HEK293 (cell line): ENCODE data around the gene SNAP91.

Experiments used
- KLF9 ChIP-seq: fragments of 450-650 bp; formaldehyde crosslinking; IDR thresholded peaks from 2 replicates; pipeline ENCODE4 v1.5.1; 2016; ENCODE audit warnings: missing biosample characterization, missing genetic modification characterization, low read depth
- ZNF114 ChIP-seq: fragments of 450-650 bp; formaldehyde crosslinking; IDR thresholded peaks from 2 replicates; pipeline ENCODE4 v1.5.0; 2017; ENCODE audit warnings: missing biosample characterization, missing genetic modification characterization
- TF ChIP-seq, protein P1 (sequence below): fragments of 450-650 bp; formaldehyde crosslinking; IDR thresholded peaks from 2 replicates; pipeline ENCODE4 v1.5.1; 2016; ENCODE audit warnings: missing biosample characterization, missing genetic modification characterization, low read depth

- TF ChIP-seq ZNF114 (tag by site-specific recombination) (no peak), KLF9 (tag by site-specific recombination) (no peak)
- TF ChIP-seq, protein P1, sequence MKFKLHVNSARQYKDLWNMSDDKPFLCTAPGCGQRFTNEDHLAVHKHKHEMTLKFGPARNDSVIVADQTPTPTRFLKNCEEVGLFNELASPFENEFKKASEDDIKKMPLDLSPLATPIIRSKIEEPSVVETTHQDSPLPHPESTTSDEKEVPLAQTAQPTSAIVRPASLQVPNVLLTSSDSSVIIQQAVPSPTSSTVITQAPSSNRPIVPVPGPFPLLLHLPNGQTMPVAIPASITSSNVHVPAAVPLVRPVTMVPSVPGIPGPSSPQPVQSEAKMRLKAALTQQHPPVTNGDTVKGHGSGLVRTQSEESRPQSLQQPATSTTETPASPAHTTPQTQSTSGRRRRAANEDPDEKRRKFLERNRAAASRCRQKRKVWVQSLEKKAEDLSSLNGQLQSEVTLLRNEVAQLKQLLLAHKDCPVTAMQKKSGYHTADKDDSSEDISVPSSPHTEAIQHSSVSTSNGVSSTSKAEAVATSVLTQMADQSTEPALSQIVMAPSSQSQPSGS (tag by site-specific recombination): no peak
These were observed 152.0 kb downstream of the SNAP91 start for GRCh38 chr6:83556871-83557270.
